NCI-H82 (cell line): ENCODE data around the gene CDK2.
"Not testable (repeated sequence)": the region's sequence is repeated elsewhere in the genome, so short reads cannot be mapped to it uniquely, and the experiment has no call there.

Experiments
- DNase-seq: peaks from one replicate; lab custom pipeline; 2025; lab: John Stamatoyannopoulos, UW

CDK2 gene

DNA sequence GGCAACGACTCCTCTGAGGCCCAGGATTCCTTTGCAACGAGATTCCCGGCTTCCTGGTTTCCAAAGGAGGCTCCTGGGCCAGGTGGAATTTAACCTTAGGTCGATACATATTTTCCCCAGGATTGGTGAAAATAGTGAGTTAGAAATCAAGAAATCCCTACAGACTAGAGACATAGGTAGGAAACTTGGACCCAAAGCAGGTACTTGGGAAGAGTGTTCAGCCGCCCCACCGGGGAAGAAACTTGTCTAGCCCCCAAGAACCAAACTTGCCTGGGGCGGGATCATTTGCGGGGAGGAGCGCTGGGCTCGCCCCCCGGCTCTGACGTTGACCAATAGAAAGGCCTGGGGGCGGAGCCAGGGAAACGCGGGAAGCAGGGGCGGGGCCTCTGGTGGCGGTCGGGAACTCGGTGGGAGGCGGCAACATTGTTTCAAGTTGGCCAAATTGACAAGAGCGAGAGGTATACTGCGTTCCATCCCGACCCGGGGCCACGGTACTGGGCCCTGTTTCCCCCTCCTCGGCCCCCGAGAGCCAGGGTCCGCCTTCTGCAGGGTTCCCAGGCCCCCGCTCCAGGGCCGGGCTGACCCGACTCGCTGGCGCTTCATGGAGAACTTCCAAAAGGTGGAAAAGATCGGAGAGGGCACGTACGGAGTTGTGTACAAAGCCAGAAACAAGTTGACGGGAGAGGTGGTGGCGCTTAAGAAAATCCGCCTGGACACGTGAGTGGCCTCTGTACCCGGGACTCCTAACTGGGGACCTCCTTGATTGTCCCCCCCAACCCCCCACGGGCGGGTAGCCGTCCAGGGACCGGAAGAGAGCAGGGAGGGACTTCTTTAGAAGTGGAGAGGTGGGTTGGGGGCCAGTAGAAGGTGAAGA, at the start of gene CDK2:
Gene CDK2, plus strand, starts transcription at position 423 of the 874 bp plus-strand sequence. Its CDS starts 179 bp downstream, at position 602.
- peak; percentile 93 for DNase-seq

DNA sequence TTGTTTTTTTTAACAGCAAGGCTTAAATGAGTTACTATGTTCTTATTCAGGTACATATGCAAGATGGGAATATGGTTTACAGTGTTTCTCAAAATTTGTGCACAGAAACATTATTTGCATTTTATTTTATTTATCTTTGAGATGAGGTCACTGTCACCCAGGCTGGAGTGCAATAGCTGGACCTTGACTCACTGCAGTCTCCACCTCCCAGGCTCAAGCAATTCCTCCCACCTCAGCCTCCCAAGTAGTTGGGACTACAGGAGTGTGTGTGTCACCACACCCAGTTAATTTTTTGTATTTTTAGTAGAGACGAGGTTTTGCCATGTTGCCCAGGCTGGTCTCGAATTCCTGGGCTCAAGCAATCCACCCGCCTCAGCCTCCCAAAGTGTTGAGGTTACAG, 47.6 kb upstream of the CDK2 start:
- not testable (repeated sequence) for DNase-seq

DNA sequence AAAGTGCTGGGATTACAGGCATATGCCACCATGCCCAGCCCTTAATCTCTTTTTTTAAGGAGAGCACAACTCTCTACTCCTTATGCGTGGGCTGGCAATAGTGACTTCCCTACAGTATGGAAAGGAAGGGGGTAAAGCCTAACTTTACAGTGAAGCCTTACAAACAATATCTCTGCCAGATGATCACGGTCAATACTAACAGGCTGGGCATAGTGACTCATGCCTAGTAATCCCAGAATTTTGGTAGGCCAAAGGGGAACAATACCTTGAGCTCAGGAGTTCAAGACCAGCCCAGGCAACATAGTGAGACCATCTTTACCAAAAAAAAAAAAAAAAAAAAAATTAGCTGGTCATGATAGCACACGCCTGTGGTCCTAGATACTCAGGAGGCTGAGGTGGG, 44.5 kb upstream of the CDK2 start:
- DNase-seq = no peak

DNA sequence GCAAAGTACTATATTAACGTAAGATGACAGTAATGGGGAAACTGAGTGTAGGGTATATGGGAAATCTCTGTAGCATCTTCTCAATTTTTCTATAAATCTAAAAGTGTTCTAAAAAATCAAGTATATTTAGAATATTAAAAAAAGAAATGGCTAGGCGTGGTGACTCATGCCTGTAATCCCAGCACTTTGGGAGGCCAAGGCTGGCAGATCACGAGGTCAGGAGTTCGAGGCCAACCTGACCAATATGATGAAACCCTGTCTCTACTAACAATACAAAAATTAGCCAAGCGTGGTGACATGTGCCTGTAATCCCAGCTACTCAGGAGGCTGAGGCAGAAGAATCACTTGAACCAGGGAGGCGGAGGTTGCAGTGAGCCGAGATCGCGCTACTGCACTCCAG, 43.0 kb upstream of the CDK2 start:
- not testable (repeated sequence) for DNase-seq

DNA sequence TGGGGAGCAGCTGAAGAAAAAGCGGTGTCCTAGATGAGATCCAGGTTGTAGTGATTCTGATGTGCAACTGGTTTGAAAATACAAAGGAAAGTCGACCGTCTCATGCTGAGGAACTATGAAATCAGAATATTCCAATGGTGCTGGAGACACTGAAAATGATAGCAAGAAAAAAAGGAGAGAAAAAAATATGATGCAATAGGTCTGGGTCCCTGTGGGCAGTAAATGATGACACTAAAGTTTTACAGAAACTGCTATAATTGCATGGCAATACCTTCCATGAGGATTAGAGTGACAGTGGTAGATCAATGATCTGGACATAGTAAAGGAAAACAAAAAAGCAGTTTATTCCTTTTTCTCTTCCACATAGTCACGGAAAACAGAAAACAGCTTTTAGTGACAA, 41.3 kb upstream of the CDK2 start:
- DNase-seq = no peak

DNA sequence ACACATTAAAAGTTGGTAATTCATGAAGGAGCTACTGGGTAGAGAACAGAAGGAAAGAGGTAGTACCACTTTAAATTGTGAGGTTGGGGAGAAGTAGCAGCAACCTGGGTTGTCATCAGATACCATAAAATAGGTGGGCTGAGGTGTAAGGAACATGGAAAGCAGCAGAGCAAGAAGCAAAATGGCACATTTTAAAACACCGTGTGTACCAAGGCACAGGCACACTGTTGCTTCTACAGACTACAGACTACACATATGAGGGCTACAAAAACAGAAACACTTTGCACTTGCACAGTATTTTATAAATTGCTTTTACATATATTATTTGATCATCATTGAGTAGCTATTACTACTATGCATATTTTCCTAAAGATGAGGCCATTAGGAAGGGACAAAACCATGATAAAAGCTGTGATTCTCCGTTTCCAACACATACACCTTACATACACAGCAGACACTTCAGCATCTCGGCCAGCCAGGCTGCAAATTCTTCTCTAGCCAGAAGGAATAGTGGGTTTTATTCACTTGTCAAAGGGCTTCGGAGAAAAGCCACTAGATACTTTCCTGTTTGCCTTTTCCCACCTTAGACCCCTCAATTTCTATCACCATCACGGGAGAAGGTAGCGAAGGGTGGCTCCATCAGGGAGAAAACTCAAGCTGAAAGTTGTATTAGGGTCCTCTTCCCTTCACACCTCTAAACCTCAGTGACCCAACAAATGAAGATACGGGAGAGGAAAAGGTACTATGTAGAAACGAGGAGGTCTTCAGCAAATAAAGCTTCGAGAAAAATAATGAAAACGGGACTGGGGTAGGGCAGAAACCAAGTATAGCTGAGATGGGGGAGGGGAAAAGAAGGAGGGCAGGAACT, 40.5 kb upstream of the CDK2 start:
- no peak for DNase-seq

DNA sequence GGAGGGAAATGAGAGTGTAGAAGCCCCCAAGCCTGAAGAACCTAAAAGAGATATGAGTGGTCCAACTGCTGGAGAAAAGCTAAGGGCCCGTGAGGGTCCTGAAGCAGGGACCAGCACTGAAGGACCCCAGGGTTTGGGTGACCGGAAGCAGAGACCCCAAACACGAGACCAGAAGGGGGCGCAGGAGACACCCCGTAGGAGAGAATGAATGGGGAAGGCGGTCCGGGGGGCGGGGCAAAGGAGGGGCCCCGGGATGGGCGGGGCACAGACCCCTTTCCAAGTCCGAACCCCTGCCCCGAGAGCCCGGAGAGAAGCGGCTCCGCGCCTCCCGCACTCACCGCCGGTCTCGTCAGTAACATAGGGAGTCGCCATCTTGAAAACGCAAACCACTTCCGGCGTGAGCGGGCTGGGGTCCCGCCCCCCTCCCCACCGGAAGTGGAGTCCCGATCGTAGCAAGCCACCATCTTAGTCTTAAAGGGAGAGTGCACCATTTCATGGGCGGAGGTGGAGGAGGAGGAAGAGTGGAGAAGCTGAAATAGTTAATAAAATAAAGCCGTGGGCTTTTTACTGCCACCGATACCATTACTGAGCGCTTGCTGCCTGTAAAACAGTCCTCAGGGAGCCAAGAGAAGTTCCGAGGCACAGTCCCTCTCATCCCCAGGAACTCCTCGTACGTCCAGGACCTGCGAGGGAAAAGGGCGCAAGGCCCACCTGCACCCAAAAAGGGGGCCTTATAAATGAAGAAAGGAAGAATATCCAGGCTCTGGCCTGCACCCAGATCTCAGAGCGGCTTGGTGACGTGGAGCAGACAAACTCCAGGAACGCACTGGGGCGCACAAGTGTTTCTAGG, 39.7 kb upstream of the CDK2 start:
- DNase-seq = peak; percentile 95

DNA sequence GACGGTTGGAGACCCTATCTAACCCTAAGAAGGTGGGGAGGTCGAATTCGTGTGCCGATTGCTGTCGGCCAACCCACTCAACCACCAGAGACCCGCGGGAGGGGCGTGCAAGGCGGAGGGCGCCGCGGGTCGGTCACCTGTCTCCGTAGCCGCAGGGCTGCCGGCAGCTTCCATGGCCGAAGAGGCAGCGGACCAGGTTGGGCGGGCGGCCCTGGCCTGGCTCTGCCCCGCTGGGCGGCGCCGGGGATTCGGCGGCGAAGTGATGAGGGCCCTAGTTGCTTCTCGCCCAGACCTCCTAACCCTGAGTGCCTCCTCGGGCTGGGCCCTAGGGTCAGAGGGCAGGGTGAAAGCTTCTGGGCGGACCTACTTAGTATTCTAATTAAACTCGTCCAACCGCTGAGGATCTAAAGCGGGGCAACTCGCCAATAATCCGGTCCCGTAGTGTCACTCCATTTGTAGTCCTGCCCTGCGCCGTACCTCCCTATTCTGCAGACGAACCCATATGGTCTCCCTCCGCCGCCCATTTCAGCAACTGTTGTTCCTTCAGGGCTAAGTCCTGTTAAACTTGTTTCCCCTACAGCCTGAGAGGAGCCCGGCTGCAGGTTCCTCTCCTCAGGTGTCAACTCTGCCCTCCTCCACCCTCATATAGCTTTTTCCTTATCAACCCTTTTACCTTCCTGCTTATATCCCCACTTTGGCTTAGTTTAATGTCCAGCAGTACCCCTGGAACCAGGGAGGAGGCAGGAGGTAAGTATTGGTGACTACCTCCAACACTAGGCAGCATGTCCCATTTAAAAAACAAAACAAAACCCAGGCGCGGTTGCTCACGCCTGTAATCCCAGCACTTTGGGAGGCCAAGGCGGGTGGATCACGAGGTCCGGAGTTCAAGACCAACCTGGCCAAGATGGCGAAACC, 38.8 kb upstream of the CDK2 start, which contains the start of gene PYM1:
Gene PYM1, minus strand, starts transcription at position 307 of the 915 bp plus-strand sequence. Its CDS starts 133 bp downstream, at position 174.
- peak; percentile 92 for DNase-seq

DNA sequence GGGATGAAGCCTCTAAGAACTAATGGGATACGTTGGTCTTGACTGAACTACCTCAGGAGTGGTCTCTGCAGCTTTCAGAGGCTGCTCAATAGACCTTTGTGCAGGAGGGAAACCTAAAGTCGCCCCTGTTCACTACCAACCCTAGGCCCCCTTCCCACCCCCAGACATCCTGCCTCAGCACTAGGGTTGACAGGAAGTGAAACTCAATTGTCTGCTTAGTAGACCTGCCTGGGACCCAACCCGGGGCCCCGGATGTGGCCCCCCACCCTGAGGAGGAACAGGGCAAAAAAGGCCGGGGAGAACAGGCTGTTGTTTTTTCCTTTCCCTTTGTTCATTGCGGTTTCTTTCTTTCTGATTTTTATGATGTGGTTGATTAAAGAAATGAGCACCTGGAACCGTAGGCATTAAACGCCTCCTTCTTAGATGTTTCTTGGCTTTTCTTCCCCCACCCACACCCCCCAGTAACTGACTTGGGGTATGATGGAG, 37.3 kb upstream of the CDK2 start:
- DNase-seq = no peak

DNA sequence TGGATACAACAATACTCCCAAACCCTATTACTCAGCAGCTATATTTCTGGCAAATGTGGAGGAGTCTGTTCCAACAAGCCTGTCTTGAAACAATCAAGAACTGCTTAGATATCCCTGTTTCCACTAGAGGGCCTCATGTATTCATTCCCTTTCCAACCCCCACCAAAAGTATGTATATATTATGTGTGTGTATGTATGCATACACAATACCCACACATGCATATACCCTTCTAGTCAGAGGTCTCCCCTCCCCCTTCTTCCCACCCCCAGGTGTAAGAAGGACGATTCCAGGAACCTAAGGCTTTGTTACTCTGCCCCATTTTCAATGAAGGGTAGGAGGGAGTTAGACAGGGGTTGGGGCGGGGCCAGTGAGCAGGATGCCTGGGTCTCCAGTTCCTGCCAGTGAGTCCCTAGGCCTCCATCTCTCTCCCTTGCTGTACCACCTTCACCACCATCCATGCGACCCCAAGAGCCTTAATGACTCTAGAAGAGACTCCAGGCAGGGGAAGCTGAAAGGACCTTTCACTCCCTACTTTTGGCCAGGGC, 35.8 kb upstream of the CDK2 start, which contains the start of gene DGKA:
Gene DGKA, plus strand, starts transcription at position 392 of the 546 bp plus-strand sequence. CDS start 5,342 bp downstream, outside the sequence.
- DNase-seq = peak; percentile 70

DNA sequence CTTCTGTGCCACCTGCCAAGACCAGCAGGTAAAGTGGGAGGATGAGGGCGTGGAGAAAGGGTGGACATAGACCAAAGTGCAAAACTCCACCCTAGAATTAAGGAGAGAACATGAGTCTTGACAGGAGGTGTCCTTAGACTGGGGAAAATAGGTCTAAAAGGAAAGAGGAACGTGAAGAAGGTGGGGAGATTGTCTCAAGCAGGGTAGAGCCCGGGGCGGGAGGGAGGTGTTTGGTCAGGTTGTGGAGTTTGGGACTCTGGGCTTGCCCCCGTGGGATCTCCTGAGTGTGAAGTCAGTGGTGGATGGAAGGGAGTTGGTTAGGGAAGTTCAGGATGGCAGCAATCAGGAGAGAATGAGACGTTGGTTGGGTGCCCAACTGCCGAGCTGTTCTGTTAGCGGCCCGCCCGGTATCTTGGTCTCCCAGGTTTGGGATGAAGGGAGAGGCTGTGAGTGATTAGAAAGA, 35.3 kb upstream of the CDK2 start:
- DNase-seq = no peak

DNA sequence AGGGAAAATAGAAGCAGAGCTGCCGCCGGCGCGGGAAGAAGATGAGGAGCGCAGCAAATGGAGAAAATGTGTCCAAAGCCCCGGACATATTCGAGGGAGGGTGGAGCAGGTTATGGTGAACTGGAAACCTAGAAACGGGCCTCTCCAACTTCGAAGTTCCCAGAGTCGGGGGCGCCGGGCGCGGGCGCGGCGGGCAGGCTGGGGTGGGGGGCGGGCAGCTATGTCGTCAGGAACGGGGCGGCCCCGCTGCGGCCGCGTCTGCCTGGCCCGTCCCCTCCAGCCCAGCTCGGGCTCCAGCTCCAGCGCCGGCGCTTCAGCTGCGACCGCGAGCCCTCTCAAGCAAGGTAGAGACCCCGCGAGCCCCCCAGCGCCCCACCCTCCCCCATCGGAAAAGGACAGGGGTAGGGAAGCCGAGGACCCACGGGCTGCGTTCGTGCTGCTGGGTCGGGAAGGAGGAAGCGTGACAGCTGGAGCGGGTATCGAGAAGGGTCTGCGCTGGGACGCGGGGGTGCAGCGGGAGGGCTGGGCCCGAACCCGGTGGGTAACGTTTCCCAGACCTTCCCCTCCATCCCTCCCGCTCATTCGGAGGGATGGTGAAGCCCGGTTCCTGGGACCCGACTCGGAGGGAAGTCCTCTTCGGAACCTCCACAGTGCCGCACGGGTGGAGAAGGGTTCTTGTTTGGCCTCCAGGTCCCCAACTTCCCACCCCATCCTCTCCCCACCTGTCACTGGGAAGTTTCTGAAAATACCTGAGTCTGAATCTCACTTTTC, 34.7 kb upstream of the CDK2 start:
- DNase-seq = peak; percentile 52

DNA sequence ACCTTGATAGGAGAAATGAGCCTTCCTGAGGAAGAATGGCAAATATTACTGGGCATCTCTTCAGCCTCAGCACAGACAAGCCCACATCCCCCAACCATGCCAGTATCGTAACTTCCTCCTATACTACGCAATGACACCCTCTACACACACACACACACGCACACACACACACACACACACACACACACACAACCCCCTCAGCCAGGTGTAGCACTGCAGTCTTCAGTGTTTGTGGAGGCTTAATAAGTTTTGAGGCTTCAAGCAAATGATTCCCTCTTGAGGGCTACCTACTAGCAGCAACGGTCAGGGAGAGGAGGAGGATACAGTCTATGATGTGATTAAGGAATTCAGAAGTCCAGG, 34.1 kb upstream of the CDK2 start:
- no peak for DNase-seq

DNA sequence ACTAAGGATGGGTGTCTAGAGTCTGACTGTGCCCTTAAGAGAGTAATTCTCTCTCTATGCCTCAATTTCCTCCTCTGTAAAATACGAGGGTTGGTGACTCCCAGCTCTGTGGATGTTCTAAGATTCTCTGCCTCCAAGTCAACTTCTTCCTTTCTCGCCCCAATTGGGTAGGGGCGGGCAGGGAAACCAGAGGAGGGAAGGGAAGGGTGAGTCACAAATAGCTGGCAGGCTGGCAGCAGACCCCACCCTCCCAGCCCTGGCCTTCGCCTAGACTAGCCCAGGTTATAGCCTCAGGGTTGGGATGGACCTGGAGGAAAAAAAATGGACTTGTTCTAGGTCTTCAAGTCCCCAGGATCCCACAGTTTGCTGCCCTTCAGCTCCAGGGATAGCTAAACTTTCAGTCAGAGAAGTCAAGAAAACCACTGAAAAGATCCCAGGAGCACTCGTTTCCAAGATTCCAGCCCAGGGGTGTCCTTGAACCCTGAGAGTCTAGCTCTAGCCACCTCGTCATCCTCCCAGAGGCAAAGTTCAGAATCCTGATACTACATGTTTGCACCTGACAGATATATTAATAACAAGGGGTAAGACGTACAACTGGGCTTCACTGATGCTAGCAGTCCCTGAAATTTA, 33.3 kb upstream of the CDK2 start:
- DNase-seq = no peak

DNA sequence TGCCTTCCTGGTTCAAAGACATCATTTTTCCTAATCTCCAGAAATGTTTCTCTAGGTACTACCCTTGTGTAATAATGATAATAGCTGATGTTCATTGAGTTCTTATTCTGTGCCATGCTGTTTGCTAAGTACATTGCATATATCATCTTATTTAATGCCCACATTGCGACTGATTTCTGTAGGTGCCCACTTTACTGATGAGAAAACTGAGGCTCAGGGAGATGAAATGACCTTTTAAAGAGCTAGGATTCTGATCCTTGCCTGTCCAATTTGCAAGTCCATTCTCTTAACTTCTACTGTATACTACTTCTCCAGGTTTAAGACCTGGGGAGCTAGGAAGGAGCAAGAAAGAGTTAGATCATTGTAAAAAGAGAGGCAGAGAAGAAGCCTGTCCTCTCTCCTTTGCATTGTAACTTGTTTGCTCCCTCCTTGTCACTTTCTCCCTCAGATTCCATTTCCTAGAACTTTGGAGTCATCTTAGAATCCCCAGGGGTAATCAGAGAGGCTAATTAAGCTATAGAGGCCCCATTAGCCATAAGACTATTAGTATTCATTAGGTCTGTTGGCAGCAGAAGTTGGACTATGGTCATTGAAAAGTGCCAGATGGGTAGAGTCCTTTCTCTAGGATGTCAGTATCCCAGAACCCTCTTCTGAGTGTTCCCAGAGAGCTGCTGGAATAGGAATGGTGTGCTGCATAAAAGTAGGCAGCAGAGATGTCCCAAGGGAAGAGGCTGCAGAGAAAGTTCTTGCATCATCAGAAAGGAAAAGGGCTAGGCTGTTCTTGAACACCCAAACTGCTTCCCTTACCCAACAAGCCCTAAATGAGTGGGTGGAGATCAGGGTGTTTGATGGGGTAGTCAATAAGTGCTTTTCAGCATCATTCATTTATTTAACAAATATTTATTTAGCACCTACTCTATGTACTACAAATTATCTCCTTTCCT, 32.6 kb upstream of the CDK2 start:
- peak; percentile 65 for DNase-seq

DNA sequence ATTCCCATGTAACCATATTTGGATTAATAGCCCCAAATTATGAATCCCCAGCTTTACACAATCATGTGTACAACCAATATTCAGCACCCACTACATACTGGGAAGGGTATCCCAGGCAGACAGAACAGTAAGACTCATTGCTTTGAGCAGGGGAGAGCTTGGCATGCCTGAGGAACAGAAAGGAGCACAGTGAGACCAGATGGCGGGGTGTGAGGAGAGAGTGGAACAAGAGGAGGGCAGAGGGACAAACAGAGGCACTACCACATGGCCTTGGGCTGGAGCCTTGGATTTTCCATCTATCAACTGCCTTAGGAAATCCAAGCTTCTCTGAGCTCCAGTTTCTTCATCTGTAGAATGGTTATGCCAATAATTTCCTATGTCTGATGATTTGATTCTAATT, 31.9 kb upstream of the CDK2 start:
- peak; percentile 35 for DNase-seq

DNA sequence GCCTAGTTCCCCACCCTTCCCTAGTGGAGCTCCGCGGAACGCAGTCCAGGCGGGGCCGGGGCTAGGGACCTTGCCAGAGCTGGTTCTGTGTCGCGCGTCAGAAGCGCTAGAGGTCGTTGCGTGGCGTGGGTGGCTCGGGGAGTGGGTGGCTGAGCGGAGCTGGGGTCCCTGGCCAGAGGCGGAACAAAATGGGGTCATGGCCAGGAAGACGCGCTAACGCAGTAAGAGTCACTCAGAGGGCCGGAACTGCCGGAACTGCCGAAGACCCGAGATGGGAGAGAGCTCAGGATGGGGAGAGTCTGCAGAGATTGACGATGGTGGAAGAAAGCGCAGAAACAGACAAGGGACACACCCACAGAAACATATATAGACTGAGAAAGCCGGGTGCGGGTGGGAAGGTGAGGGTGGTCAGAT, 30.9 kb upstream of the CDK2 start:
- no peak for DNase-seq

DNA sequence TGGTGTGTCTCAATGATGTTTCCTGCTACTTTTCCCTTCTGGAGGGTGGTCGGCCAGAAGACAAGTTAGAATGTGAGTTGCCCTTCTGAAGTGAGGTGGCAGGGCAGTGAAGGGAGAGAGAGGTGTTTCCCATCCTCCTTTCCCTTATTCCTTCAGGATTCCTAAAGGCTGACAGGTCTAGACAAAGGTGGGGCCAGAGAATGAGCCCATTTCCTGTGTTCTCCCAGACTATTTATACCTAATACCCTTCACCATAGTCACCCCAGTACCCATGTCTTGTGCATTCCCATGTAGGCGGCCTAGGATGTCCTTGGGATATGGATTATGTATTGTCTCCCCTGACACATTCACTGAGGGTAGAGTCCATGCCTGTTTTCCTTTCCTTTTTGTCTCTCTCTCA, 28.6 kb upstream of the CDK2 start:
- DNase-seq = no peak
